ENCODE data around the gene CD209.
"Not testable (repeated sequence)": the region's sequence is repeated elsewhere in the genome, so short reads cannot be mapped to it uniquely, and the experiment has no call there.

CD209 gene

GRCh38 chr19:7748171-7748570, 837 bp upstream of the CD209 start:
- H3K27ac ChIP-seq = no peak overlapping the region
- TF ChIP-seq CTCF (conservative IDR thresholded peaks at IDR 0.05; ENCODE audit: low read depth) = no peak
- ChIA-PET POLR2A (ENCODE audit: low non-redundant PET) (no interaction called here), CTCF (interaction anchor here (0.6 kb wide), 1 partner anchor 51 kb away, joined by 3 read pairs; no protein-coding TSS in a partner anchor)
- no peak for DNase-seq (ENCODE audit: low spot score)

- CTCF ChIA-PET; DNase-seq (ENCODE audit: low spot score); H3K27ac ChIP-seq; POLR2A ChIA-PET (ENCODE audit: low non-redundant PET): not testable (repeated sequence)
These were observed 1.0 kb downstream of the CD209 start for GRCh38 chr19:7746306-7746705.

GRCh38 chr19:7744871-7745650, 2.3 kb downstream of the CD209 start:
- no peak for TF ChIP-seq CTCF (conservative IDR thresholded peaks at IDR 0.05; ENCODE audit: low read depth)
- no peak overlapping the region for H3K27ac ChIP-seq
- no peak for DNase-seq (ENCODE audit: low spot score)
- CTCF ChIA-PET = no interaction called here
- POLR2A ChIA-PET (ENCODE audit: low non-redundant PET) = no interaction called here

GRCh38 chr19:7744199-7744786, 3.0 kb downstream of the CD209 start:
- POLR2A ChIA-PET (ENCODE audit: low non-redundant PET) = no interaction called here
- TF ChIP-seq CTCF (conservative IDR thresholded peaks at IDR 0.05; ENCODE audit: low read depth) = no peak
- DNase-seq (ENCODE audit: low spot score) = no peak
- CTCF ChIA-PET = no interaction called here
- no peak overlapping the region for H3K27ac ChIP-seq

- TF ChIP-seq CTCF (conservative IDR thresholded peaks at IDR 0.05; ENCODE audit: low read depth) = no peak
- ChIA-PET POLR2A (ENCODE audit: low non-redundant PET) (no interaction called here), CTCF (no interaction called here)
- no peak overlapping the region for H3K27ac ChIP-seq
- no peak for DNase-seq (ENCODE audit: low spot score)
These were observed 3.9 kb downstream of the CD209 start for GRCh38 chr19:7743425-7743841.

GRCh38 chr19:7742991-7743390, 4.3 kb downstream of the CD209 start:
- CTCF ChIA-PET = interaction anchor here (0.6 kb wide), 1 partner anchor 110 kb away, joined by 5 read pairs; no protein-coding TSS in a partner anchor
- no peak for DNase-seq (ENCODE audit: low spot score)
- no peak for TF ChIP-seq CTCF (conservative IDR thresholded peaks at IDR 0.05; ENCODE audit: low read depth)
- H3K27ac ChIP-seq = no peak overlapping the region
- POLR2A ChIA-PET (ENCODE audit: low non-redundant PET) = no interaction called here

- ChIA-PET POLR2A (ENCODE audit: low non-redundant PET) (no interaction called here), CTCF (interaction anchor here (0.6 kb wide), 2 partner anchors 9 to 110 kb away, joined by 3 to 5 read pairs; no protein-coding TSS in a partner anchor)
- DNase-seq (ENCODE audit: low spot score) = no peak
- no peak for TF ChIP-seq CTCF (conservative IDR thresholded peaks at IDR 0.05; ENCODE audit: low read depth)
- no peak overlapping the region for H3K27ac ChIP-seq
These were observed 4.8 kb downstream of the CD209 start for GRCh38 chr19:7742575-7742974.

All from RWPE1 (cell line).